ENCODE results near the gene ACO1. TPM values are rescaled to one million over a fixed set of nuclear protein-coding genes. Genes with fewer than 3 reads are reported as not detected.

ACO1 gene
- total RNA-seq, 1 experiment from 2014 or later: 20.3 TPM

DNA sequence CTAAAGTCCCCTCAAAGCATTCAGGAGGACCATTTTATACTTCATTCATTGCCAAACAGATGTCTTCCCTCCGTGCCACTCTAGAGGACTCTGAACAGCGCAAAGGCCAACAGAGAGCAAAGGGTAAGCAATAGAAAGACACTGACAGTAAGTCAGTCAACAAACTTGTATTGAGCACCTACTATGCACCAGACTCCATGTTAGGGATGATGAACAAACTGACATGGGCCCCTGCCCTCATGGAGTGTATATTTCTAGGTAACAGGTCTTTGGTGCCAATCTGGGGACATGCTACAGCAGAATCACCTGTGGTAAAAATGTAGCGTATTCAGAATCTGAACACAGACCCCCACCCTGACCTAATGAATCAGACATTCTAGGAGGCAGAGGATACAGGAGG lies 3.5 kb upstream of the ACO1 start:
- DNase-seq (ENCODE audit: extremely low read depth, low read depth): no peak

DNA sequence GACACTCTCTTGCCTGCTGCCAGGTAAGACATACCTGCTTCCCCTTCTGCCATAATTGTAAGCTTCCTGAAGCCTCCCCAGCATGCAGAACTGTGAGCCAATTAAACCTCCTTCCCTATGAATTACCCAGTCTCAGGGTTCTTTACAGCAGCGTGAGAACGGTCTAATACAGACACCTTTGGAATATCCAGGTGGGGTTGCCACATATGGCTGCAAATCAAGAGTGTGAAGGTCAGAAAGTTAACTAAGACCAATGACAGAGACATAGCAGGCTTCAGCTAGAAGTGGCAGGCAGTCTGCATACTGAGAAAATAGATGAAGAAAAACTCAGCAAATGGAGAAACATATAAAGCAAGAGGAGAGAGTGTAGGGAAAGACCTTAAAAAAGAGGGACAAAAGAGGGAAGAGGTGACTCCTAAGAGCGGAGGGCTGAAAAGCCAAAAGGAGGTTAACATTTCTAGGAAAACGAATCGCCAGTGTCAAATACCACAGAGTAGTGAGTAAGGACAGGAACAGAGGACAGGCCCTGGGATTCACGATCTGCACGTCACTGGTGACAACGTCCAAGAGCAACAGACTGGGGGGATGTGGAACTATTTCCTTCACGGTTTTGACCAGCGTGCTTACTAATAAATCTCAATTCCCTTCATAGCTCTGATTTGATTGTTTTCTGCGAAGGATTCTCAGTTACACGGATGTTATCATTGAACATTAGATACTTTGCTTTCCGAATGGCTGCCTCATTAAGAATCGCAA lies 1.7 kb upstream of the ACO1 start:
- no peak for DNase-seq (ENCODE audit: extremely low read depth, low read depth)

- DNase-seq (ENCODE audit: extremely low read depth, low read depth): no peak
Measured at GRCh38 chr9:32384002-32384363, 460 bp upstream of the ACO1 start.

DNA sequence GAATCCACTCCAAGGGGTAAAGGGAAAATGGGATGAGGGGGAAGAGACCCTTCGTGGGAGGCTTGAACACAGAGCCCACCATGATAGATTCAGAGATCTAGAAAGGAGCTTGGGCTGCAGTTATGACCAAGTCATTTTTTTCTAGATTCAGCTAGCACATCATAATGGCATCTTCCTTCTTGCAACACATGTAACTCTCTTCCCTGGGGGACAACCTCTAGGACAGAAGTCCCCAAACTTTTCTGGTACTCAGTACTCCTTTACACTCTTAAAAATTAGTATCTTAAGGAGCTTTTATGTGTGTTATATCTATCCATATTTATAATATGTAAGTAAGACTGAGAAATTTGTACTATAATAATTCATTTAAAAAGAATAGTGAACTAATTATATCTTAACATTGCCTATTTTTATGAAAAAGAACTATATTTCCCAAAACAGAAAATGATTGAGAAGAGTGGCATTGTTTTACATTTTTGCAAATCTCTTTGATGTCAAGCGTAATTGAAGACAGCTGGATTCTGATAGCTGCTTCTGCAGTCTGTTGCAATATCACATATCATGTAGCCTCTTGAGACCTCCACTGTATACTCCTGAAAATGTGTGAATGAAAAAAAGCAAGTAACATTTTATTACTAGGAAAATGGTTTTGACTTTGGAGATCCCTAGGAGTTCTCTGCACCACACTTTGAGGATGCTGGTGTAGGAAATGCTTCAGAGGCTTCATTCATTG lies 875 bp downstream of the ACO1 start:
- no peak for DNase-seq (ENCODE audit: extremely low read depth, low read depth)

- DNase-seq (ENCODE audit: extremely low read depth, low read depth): no peak
Measured at GRCh38 chr9:32385885-32386283, 1.4 kb downstream of the ACO1 start.

DNA sequence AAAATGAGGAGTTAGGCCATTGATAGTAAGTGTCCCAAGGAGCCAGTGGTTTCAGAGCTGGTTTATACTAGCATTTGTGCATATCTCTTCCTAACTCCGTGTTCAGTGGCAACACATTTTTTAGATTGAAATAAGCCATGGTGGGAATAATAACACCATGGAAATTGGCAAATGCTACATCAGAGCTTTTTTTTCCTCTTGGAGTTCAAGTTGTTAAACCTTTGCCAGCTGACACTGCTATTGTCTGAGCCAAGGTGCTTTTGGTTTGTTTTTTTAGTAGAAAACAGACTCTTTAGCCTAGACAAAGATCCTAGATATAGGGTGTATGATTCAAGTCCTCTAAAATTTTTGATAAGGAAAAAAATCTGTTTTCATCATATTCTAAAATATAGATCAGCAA lies 2.8 kb downstream of the ACO1 start:
- no peak for DNase-seq (ENCODE audit: extremely low read depth, low read depth)

- no peak for DNase-seq (ENCODE audit: extremely low read depth, low read depth)
Measured at GRCh38 chr9:32389365-32389764, 4.9 kb downstream of the ACO1 start.

DNA sequence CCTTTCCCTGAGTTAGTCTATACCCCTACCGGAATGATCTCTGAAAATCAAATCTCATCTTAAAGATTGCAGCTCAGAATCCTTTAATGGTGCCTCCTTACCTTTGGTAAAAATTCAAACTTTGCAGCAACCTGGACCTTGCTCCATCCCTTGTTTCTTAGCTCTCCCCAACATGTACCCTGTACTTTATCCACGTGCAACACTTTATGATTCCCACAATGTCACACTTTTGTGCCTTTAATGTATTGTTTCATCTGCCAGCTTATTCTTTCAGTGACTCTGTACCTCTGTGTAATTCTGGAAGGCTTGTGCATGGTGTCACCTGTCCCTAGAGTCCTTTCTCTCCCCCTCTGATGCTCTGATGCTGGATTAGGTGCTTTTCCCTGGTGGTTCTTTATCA lies 9.5 kb downstream of the ACO1 start:
- DNase-seq (ENCODE audit: extremely low read depth, low read depth): no peak

DNA sequence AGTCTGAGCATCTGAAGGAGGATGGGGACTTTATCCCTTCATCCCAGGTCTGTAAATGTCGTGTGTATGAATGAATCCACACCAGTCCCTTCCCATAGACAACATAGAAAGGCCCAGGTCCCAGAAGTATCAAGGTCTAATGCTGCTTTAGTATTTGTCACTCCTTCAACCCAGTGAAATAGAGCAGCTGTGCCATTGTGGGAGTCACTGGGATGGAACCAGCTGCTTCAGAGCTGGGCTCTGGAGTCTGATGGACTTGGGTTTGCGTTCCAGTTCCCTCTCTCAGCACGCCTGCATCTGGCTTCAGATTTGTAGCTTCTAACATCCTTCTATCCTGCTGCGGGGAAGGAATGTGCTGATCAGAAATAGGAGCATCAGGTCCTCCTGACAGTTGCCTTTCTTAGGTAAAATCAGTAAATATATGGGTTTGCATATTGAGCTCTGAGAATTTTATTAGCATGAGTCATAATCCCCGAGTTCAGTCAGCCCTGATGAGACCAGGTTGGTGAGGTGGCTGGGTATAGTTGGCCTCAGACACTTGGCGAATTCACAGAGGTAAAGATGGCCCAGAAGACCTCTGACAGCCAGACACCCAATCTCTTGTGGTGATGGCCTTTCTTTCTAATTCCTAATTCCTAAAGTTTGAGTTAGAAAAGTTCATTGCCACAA lies 10.1 kb downstream of the ACO1 start:
- DNase-seq (ENCODE audit: extremely low read depth, low read depth): no peak

DNA sequence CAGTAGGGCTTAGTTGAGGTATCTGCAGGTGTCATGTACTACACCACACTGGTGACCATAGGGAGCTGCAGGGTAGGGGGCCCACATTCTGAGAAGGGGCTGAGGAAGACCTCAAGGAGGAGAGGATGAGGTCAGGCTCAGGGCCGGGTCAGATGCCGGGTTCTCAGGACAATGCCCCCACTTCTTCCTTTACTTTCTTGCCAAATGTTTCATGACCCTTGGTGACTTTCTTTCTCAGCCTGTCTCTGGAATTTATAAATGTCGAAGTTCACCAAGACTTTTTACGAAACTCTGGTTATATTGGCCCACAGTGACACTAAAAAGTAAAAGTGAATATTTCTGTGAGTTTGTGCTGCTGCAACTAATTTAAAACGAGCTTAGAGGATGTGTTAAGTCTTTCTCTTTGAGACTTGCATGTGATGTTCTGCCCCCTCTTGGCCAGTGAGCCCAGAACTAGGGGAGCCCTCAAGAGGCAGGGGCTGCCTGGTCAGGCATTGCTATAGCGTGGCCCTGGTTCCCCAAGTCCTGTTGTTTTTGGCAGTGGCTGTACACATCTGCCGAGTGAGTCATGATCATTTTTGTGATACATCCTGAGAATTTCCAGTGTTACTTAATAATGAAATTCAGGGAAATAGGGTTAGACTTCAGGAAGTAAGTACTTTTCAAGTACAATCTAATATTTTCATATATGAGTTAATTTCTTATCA lies 11.2 kb downstream of the ACO1 start:
- peak; percentile 37 for DNase-seq (ENCODE audit: extremely low read depth, low read depth)

GRCh38 chr9:32398207-32398606 lies 13.8 kb downstream of the ACO1 start:
- DNase-seq (ENCODE audit: extremely low read depth, low read depth): no peak

DNA sequence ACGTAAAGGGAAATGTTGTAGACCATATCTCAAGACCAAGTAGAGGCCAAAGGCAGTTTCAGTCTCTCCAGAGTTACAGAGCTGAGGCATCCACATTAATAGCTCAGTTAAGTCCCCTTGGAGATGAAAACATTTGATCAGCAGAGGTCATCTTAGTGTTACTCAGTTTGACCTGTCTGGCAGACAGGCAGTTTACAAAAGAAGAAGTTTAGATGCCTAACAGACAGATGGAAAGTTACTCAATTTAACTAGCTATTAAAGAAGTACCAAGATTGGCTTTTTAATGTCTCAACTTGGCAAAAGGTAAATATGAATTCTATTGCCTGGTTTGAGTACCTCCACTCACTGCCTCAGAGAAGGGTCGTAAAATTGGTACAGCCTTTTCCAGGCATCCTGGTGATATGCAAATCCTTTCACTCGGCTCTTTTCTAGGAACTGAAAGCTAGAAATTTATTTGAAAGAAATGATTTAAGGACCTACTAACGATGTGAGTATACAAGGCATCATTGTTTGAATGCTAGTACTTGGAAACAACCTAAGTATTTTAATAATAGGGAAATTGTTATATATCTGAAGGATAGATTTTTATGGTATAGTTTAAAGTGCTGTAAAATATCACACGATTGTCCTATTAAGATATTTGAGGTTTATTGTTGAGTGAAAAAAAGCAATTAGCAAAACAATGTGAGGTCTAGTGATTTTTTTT lies 14.8 kb downstream of the ACO1 start:
- DNase-seq (ENCODE audit: extremely low read depth, low read depth): no peak

DNA sequence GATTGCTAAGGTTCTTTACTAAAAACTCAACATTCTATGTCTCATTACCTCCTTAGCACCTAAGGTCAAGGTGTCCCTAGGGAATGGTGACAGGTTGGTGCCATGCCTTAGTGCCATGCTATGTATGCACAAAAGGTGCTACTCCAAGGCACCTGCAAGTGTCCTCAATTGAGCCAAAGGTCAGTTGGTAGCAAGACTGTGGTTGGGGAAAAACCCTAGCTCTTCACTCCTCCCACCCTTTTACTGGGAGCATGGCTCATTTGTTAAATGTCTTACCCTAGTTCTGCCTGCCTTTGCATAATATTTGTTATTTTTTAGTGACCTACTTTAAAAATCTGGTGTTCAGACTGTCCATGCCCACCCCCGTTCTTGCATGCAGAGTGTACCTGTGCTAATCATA lies 17.0 kb downstream of the ACO1 start:
- no peak for DNase-seq (ENCODE audit: extremely low read depth, low read depth)

GRCh38 chr9:32403567-32404260 lies 19.3 kb downstream of the ACO1 start:
- DNase-seq (ENCODE audit: extremely low read depth, low read depth): no peak

DNA sequence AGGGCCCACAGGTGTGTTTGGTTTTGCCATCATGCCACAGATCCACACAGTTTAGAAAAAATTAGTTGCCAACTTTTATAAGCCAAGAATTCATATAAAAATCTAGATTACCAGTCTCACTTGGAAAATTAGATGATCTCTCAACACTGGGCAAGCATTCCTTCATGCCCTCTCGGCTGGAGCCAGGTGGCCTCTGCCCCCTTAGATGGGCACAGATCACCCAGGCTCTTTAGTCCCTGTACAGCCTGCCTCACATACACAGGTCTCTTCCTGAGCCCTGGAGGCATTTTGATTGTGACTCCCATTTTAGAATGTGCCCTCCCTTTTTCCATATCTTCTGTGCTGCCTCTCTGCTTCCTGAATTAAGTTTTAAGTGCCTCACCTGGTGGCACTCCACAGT lies 20.0 kb downstream of the ACO1 start:
- no peak for DNase-seq (ENCODE audit: extremely low read depth, low read depth)

GRCh38 chr9:32404856-32405255 lies 20.4 kb downstream of the ACO1 start:
- no peak for DNase-seq (ENCODE audit: extremely low read depth, low read depth)

GRCh38 chr9:32405506-32405905 lies 21.1 kb downstream of the ACO1 start:
- no peak for DNase-seq (ENCODE audit: extremely low read depth, low read depth)

- no peak for DNase-seq (ENCODE audit: extremely low read depth, low read depth)
Measured at GRCh38 chr9:32406046-32406445, 21.6 kb downstream of the ACO1 start.

- no peak for DNase-seq (ENCODE audit: extremely low read depth, low read depth)
Measured at GRCh38 chr9:32411753-32412152, 27.3 kb downstream of the ACO1 start.

DNA sequence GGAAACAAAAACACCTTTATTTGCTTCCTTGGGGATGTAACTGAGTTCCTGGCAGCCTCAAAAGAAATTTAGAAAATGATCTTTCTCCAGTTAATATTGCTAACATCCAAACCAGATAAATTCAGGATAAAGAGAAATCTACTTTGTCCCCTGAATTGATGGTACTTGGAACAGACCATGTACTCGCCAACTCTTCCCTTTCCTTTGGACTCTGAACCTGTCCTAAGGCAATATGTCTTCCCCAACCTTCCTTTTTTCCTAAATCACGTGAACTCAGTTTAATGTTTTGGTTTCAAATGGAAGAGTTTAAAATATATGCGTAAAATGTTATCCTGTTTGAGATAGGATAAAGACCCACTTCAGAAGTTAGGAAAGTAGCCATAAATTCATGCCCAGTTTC lies 28.0 kb downstream of the ACO1 start:
- DNase-seq (ENCODE audit: extremely low read depth, low read depth): no peak
